Cardiac muscle cell (in vitro differentiated cells and primary cell): Measurements from ENCODE around the gene DNLZ. TPM values are rescaled to one million over a fixed set of nuclear protein-coding genes. Genes with fewer than 3 reads are reported as not detected.

Experiments used
- DNase-seq, 2 donors: peaks; one replicate each; pipeline versions ENCODE4 v3.0.0 to v3.0.0-alpha.2; 2010 to 2017; ENCODE audit warnings: low read depth in 1 of 2, low spot score in 1 of 2
- H3K27ac ChIP-seq: fragments of 200-600 bp; sonication (generic); 2 replicates; pipeline ENCODE4 v1.5.1; 2016
- H3K27me3 ChIP-seq: fragments of 200-600 bp; sonication (generic); 2 replicates; pipeline ENCODE4 v1.6.0; 2016; ENCODE audit warnings: control low read depth
- H3K36me3 ChIP-seq: fragments of 200-600 bp; sonication (generic); 2 replicates; pipeline ENCODE4 v1.5.1; 2016; ENCODE audit warnings: control low read depth
- H3K4me1 ChIP-seq: fragments of 200-600 bp; sonication (generic); 2 replicates; pipeline ENCODE4 v1.8.1; 2017; ENCODE audit warnings: low read depth, mild to moderate bottlenecking, mixed run types
- H3K4me3 ChIP-seq: fragments of 200-600 bp; sonication (generic); 2 replicates; pipeline ENCODE4 v1.5.1; 2016; ENCODE audit warnings: mild to moderate bottlenecking
- H3K9me3 ChIP-seq: fragments of 200-600 bp; sonication (generic); 2 replicates; pipeline ENCODE4 v1.5.1; 2017; ENCODE audit warnings: low read depth, mild to moderate bottlenecking, control low read depth
- polyA plus RNA-seq: library from polyadenylated mRNA; unstranded; fragments of >200 nt; fragmentation: Nextera tagmentation; extraction: Ambion mirVana; gene quantifications from 2 replicates; pipeline ENCODE4 v1.2.1, GENCODE V29; 2016
- total RNA-seq: library from RNA; depleted of rRNA; stranded (reverse); fragments of >200 nt; gene quantifications from 2 replicates; pipeline ENCODE4 v1.2.3, GENCODE V29; 2016
- TF ChIP-seq, protein P1 (sequence below): IDR thresholded peaks from 2 replicates; pipeline ENCODE4 v1.5.1; 2012; ENCODE audit warnings: low read depth, mild to moderate bottlenecking, low read length

DNLZ gene
- total and polyA plus RNA-seq, 2 experiments from 2014 or later, result 28.0 to 48.2 TPM

DNA sequence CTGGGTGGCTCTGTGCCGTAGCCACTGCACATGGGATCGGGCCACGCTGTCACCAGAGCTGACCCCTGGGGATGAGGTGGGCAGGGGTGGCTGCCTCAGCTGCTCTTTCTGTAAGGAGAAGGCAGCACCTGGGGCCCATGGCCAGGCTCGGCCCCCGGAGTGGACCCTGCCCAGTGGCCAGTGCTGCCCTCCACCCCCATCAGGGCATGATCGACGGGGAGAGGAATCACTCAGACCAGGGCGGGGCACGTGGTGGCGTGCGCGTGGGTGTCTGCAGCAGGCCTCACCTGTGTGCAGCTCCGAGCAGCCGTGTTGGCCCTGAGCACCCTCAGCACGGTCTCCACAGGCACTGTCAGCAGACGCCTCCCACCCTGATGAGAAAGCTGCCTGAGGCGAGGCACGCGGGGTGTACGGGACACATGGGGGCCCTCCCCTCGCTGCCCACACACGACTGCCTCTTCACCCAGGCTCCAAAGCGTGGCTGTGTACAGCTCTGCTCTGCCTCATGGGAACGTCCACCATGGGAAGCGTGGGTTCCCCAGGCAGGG is 18.5 kb upstream of the DNLZ start:
- H3K27me3 ChIP-seq, result no peaks in the 10 kb centered on the region
- no peak overlapping the region for H3K4me3 ChIP-seq
- peaks cover 3% of the 10 kb centered on the region for H3K36me3 ChIP-seq
- H3K9me3 ChIP-seq, result no peaks in the 10 kb centered on the region
- H3K4me1 ChIP-seq, result no peaks in the 10 kb centered on the region
- DNase-seq, result no peak
- H3K27ac ChIP-seq, result no peak overlapping the region
- TF ChIP-seq, protein P1, sequence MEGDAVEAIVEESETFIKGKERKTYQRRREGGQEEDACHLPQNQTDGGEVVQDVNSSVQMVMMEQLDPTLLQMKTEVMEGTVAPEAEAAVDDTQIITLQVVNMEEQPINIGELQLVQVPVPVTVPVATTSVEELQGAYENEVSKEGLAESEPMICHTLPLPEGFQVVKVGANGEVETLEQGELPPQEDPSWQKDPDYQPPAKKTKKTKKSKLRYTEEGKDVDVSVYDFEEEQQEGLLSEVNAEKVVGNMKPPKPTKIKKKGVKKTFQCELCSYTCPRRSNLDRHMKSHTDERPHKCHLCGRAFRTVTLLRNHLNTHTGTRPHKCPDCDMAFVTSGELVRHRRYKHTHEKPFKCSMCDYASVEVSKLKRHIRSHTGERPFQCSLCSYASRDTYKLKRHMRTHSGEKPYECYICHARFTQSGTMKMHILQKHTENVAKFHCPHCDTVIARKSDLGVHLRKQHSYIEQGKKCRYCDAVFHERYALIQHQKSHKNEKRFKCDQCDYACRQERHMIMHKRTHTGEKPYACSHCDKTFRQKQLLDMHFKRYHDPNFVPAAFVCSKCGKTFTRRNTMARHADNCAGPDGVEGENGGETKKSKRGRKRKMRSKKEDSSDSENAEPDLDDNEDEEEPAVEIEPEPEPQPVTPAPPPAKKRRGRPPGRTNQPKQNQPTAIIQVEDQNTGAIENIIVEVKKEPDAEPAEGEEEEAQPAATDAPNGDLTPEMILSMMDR, result no peak

DNA sequence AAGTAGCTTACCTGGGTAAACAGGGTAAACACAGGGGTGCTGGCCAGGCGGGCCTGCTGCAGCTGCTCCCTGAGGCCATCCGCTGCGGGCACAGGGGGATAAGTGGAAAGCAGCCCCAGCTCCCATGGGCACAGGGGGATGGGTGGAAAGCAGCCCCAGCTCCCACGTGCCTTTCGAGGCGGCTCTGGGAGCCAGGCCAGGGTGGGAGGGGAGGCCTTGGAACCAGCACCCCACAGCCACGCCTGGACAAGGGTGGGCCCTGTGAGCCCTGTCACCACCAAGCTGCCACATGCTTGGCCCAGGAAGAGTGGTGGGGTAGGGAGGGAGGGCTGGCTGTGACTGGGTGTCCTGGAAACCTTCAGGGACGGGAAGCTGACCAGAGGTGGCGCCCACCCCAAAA is 17.8 kb upstream of the DNLZ start:
- TF ChIP-seq, protein P1, result no peak
- no peaks in the 10 kb centered on the region for H3K27me3 ChIP-seq
- H3K4me3 ChIP-seq, result no peak overlapping the region
- DNase-seq, result no peak
- H3K36me3 ChIP-seq, result peaks cover 3% of the 10 kb centered on the region
- no peaks in the 10 kb centered on the region for H3K4me1 ChIP-seq
- no peaks in the 10 kb centered on the region for H3K9me3 ChIP-seq
- H3K27ac ChIP-seq, result no peak overlapping the region

DNA sequence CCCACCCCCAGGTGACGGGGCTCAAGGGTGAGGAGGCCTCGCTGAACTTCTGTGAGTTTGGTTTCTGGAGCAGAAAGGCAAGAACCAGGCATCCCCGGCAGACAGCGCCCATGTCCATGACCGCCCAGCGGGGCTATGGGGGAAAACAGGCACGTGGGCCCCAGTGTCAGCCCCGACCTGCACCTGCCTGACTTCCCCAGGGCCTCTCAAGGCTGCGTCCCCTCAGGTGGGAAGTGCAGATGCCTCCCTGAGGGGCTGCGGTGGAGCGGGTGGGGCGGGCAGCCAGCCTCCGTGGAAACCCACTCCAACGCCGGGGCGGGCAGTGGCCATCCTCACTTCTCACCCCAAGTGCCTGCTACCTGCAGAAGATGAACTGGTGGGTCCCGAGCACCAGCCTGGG is 16.8 kb upstream of the DNLZ start:
- H3K27me3 ChIP-seq, result no peaks in the 10 kb centered on the region
- H3K4me3 ChIP-seq, result no peak overlapping the region
- TF ChIP-seq, protein P1, result no peak
- no peak overlapping the region for H3K27ac ChIP-seq
- no peaks in the 10 kb centered on the region for H3K9me3 ChIP-seq
- DNase-seq, result no peak
- H3K36me3 ChIP-seq, result peaks cover 4% of the 10 kb centered on the region
- no peaks in the 10 kb centered on the region for H3K4me1 ChIP-seq

DNA sequence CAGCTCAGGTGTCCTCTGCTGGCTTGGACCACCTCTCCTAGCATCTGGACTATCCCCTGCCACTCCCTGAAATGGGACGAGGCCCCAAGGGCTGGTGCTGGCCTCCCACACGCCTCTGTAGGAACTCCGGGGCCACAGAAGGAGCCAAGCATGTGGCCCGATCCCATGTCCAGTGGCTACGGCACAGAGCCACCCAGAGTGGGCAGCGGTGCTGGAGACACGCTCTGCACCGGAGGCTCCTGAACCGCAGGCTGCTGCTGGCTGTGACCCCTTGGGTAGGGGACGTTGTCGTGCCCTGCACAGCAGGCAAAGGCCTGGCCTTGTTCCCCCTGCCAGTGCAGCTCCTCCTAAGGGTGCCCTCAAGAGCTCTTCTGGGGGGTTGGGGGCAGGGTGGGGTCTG is 16.3 kb upstream of the DNLZ start:
- peaks cover 6% of the 10 kb centered on the region for H3K36me3 ChIP-seq
- H3K27ac ChIP-seq, result no peak overlapping the region
- H3K4me3 ChIP-seq, result no peak overlapping the region
- no peaks in the 10 kb centered on the region for H3K4me1 ChIP-seq
- TF ChIP-seq, protein P1, result no peak
- H3K27me3 ChIP-seq, result no peaks in the 10 kb centered on the region
- H3K9me3 ChIP-seq, result no peaks in the 10 kb centered on the region
- DNase-seq, result no peak

DNA sequence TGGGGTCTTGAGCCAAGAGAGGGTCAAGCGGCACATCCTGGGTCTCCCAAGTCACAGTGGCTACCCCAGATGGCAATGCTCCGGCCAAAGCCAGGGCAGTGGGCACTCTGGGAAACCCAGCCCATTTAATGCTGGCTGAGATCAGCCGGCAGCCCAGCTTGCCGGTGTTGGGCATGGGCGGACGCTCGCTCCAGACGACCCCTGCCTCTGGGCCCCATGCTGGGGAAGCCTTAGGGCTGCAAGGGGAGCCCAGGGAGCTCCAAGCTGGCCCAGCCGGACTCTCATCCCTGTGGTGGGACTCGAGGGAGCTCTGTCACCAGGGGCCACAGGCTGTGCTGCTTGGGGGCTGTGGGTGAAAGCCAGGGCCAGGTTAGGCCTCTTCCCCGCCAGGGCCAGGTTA is 15.9 kb upstream of the DNLZ start:
- peaks cover 6% of the 10 kb centered on the region for H3K36me3 ChIP-seq
- no peak overlapping the region for H3K27ac ChIP-seq
- no peak for DNase-seq
- no peaks in the 10 kb centered on the region for H3K9me3 ChIP-seq
- no peaks in the 10 kb centered on the region for H3K4me1 ChIP-seq
- no peaks in the 10 kb centered on the region for H3K27me3 ChIP-seq
- no peak overlapping the region for H3K4me3 ChIP-seq
- TF ChIP-seq, protein P1, result no peak

DNA sequence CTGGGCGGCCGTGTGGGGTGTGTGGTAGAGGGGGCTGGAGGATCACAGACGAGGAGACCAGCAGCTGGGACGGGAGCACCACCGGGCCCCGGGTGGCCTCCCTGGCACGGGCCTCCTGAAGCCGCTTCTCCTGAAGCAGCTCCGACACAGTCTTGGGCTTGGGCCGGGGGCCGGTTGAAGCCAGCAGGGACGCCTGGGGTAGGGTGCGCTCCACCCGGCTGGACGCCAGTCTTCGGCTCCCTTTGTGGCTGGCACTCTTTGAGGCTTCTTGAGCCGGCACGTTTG is 15.4 kb upstream of the DNLZ start:
- no peaks in the 10 kb centered on the region for H3K27me3 ChIP-seq
- H3K4me3 ChIP-seq, result no peak overlapping the region
- H3K9me3 ChIP-seq, result no peaks in the 10 kb centered on the region
- DNase-seq, result no peak
- no peak overlapping the region for H3K27ac ChIP-seq
- no peaks in the 10 kb centered on the region for H3K4me1 ChIP-seq
- TF ChIP-seq, protein P1, result no peak
- H3K36me3 ChIP-seq, result peaks cover 6% of the 10 kb centered on the region
